22Rv1 (cell line): Measurements from ENCODE around the gene ZNF282.

ENCODE experiments used
- CTCF ChIP-seq: fragments of 450-650 bp; IDR thresholded peaks from 2 replicates; pipeline ENCODE4 v1.5.1; 2017; ENCODE audit warnings: mild to moderate bottlenecking
- ZFX ChIP-seq: fragments of 450-650 bp; IDR thresholded peaks from 2 replicates; pipeline ENCODE4 v1.6.1; 2017; ENCODE audit warnings: antibody characterized with exemption, borderline replicate concordance

GRCh38 chr7:149257146-149257545 is 61.8 kb downstream of the ZNF282 start:
- TF ChIP-seq CTCF (no peak), ZFX (no peak)
